Parathyroid adenoma (tissue), 2 donors: Measurements from ENCODE around the gene ATP1A4.

Source experiments
- H2AFZ ChIP-seq: fragments of 300-600 bp; sonication (generic); one replicate; pipeline ENCODE4 v1.7.0; 2017; ENCODE audit warnings: antibody characterized with exemption, mild to moderate bottlenecking
- H3K27ac ChIP-seq: fragments of 300-600 bp; sonication (generic); one replicate; pipeline ENCODE4 v1.7.0; 2017
- H3K27me3 ChIP-seq: fragments of 300-600 bp; sonication (generic); one replicate; pipeline ENCODE4 v1.7.0; 2017; ENCODE audit warnings: low read length; ENCODE audit not compliant: control insufficient read depth, insufficient read depth
- H3K36me3 ChIP-seq: fragments of 300-600 bp; sonication (generic); one replicate; pipeline ENCODE4 v1.7.0; 2017; ENCODE audit warnings: low read length; ENCODE audit not compliant: control insufficient read depth, insufficient read depth
- H3K4me1 ChIP-seq: fragments of 300-600 bp; sonication (generic); one replicate; pipeline ENCODE4 v1.7.0; 2017; ENCODE audit warnings: control low read depth
- H3K4me2 ChIP-seq: fragments of 300-600 bp; sonication (generic); one replicate; pipeline ENCODE4 v1.7.0; 2017; ENCODE audit warnings: low read length
- H3K4me3 ChIP-seq: fragments of 300-600 bp; sonication (generic); one replicate; pipeline ENCODE4 v1.7.0; 2017; ENCODE audit warnings: low read depth, low read length
- H3K79me2 ChIP-seq: fragments of 300-600 bp; sonication (generic); one replicate; pipeline ENCODE4 v1.7.0; 2017; ENCODE audit warnings: control low read depth
- H3K9ac ChIP-seq: fragments of 300-600 bp; sonication (generic); one replicate; pipeline ENCODE4 v1.7.0; 2017; ENCODE audit warnings: mild to moderate bottlenecking
- H3K9me3 ChIP-seq: fragments of 300-600 bp; sonication (generic); one replicate; pipeline ENCODE4 v1.7.0; 2017; ENCODE audit warnings: low read length; ENCODE audit not compliant: control insufficient read depth
- TF ChIP-seq, protein P1 (sequence below): fragments of 300-600 bp; sonication (generic); IDR thresholded peaks from one replicate; pipeline ENCODE4 v1.7.0; 2017; ENCODE audit warnings: antibody characterized with exemption, mild to moderate bottlenecking
- donor health status: primary hyperparathyroidism.

Gene ATP1A4

GRCh38 chr1:160116283-160117147 lies 34.9 kb upstream of the ATP1A4 start:
- no peaks in the 10 kb centered on the region for H3K27me3 ChIP-seq
- TF ChIP-seq, protein P1, sequence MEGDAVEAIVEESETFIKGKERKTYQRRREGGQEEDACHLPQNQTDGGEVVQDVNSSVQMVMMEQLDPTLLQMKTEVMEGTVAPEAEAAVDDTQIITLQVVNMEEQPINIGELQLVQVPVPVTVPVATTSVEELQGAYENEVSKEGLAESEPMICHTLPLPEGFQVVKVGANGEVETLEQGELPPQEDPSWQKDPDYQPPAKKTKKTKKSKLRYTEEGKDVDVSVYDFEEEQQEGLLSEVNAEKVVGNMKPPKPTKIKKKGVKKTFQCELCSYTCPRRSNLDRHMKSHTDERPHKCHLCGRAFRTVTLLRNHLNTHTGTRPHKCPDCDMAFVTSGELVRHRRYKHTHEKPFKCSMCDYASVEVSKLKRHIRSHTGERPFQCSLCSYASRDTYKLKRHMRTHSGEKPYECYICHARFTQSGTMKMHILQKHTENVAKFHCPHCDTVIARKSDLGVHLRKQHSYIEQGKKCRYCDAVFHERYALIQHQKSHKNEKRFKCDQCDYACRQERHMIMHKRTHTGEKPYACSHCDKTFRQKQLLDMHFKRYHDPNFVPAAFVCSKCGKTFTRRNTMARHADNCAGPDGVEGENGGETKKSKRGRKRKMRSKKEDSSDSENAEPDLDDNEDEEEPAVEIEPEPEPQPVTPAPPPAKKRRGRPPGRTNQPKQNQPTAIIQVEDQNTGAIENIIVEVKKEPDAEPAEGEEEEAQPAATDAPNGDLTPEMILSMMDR = no peak
- no peak overlapping the region for H3K9ac ChIP-seq
- H3K4me1 ChIP-seq = no peaks in the 10 kb centered on the region
- no peak overlapping the region for H2AFZ ChIP-seq
- H3K4me3 ChIP-seq = no peak overlapping the region
- no peak overlapping the region for H3K4me2 ChIP-seq
- H3K79me2 ChIP-seq = no peaks in the 10 kb centered on the region
- no peaks in the 10 kb centered on the region for H3K36me3 ChIP-seq
- no peak overlapping the region for H3K27ac ChIP-seq
- H3K9me3 ChIP-seq = no peaks in the 10 kb centered on the region

GRCh38 chr1:160117300-160117699 lies 34.1 kb upstream of the ATP1A4 start:
- no peak overlapping the region for H3K4me3 ChIP-seq
- no peak overlapping the region for H3K27ac ChIP-seq

GRCh38 chr1:160117709-160118183 lies 33.7 kb upstream of the ATP1A4 start:
- H3K4me3 ChIP-seq = no peak overlapping the region
- TF ChIP-seq, protein P1 = no peak
- no peak overlapping the region for H2AFZ ChIP-seq
- no peak overlapping the region for H3K4me2 ChIP-seq
- no peak overlapping the region for H3K9ac ChIP-seq
- no peaks in the 10 kb centered on the region for H3K27me3 ChIP-seq
- no peaks in the 10 kb centered on the region for H3K4me1 ChIP-seq
- H3K9me3 ChIP-seq = no peaks in the 10 kb centered on the region
- no peaks in the 10 kb centered on the region for H3K79me2 ChIP-seq
- H3K27ac ChIP-seq = no peak overlapping the region
- H3K36me3 ChIP-seq = no peaks in the 10 kb centered on the region

More at GRCh38 chr1:160117300-160117699, 34.1 kb upstream of the ATP1A4 start:
- H3K9ac ChIP-seq = no peak overlapping the region
- H3K4me2 ChIP-seq = no peak overlapping the region
- H3K4me1 ChIP-seq = no peaks in the 10 kb centered on the region
- TF ChIP-seq, protein P1 = no peak
- H3K79me2 ChIP-seq = no peaks in the 10 kb centered on the region
- no peaks in the 10 kb centered on the region for H3K27me3 ChIP-seq
- H3K9me3 ChIP-seq = no peaks in the 10 kb centered on the region
- H2AFZ ChIP-seq = no peak overlapping the region
- no peaks in the 10 kb centered on the region for H3K36me3 ChIP-seq

- no peaks in the 10 kb centered on the region for H3K79me2 ChIP-seq
- no peaks in the 10 kb centered on the region for H3K36me3 ChIP-seq
- TF ChIP-seq, protein P1 = no peak
- no peak overlapping the region for H2AFZ ChIP-seq
- no peak overlapping the region for H3K27ac ChIP-seq
- no peaks in the 10 kb centered on the region for H3K9me3 ChIP-seq
- H3K27me3 ChIP-seq = no peaks in the 10 kb centered on the region
- no peak overlapping the region for H3K4me3 ChIP-seq
- H3K4me2 ChIP-seq = no peak overlapping the region
- H3K4me1 ChIP-seq = no peaks in the 10 kb centered on the region
- no peak overlapping the region for H3K9ac ChIP-seq
Measured at GRCh38 chr1:160118928-160119327, 32.5 kb upstream of the ATP1A4 start.
